GM18907 (cell line): ENCODE results near the gene ZNF180.
"Not testable (repeated sequence)": the region's sequence is repeated elsewhere in the genome, so short reads cannot be mapped to it uniquely, and the experiment has no call there.

Source experiments
- ATAC-seq: cut with Tn5 transposase; IDR thresholded peaks from one replicate; pipeline ENCODE4 v1.9.1; 2021; ENCODE audit warnings: mild to moderate bottlenecking, moderate library complexity; ENCODE audit not compliant: unreplicated experiment

The ZNF180 gene

DNA sequence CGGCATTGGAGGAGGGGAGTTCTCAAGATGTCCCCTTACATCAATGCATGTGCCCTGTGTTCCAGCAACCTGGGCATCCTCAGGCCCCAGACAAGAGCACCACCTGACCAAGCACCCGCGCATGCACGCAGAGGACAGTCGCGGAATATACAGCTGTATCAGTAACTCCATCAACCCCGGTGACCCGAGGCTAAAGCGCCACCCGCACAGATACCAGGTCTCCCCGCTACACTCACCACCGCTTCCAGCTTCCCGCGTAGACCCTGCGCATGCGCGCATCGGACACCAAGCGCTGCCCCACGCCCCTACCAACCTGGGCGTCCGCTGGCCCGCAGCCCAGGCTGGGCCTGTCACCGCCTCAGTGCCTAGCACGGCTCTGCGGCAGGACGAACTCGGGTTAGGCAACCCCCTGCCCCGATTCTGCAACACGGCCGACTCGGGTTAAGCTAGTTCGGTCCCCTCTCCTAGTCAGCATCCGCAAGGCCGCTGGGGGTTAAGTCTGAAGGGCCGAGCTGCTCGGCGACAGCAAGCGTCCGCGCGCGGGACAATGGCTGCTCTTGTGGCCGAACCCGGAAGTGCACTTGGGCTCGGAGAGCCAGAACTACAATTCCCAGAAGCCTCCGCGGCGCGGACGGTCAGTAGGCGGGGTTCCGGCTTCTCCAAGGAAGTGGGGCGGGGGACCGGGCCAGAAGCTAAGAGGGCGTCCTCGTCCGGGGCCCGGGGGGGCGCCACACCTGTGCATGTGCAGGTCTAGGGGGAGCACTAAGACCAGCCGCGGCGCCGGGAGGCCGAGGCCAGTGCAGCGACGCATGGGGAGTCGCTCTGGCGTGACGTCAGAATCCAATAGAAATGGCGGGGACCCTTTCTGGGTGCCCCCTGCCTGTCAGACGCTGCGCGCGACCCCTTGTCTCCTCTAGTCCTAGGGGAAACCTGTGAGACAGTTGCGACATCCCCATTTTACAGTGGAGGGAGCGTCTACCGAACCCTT is at the start of gene ZNF180:
TSS of gene ZNF180 (minus strand) at position 561 of the 988 bp plus-strand sequence. CDS start 3,188 bp downstream, outside the sequence.
- ATAC-seq = peak; percentile 92

- ATAC-seq = no peak
Measured at GRCh38 chr19:44549507-44549906, 49.2 kb upstream of the ZNF180 start.

- ATAC-seq = no peak
Measured at GRCh38 chr19:44548736-44549135, 48.4 kb upstream of the ZNF180 start.

DNA sequence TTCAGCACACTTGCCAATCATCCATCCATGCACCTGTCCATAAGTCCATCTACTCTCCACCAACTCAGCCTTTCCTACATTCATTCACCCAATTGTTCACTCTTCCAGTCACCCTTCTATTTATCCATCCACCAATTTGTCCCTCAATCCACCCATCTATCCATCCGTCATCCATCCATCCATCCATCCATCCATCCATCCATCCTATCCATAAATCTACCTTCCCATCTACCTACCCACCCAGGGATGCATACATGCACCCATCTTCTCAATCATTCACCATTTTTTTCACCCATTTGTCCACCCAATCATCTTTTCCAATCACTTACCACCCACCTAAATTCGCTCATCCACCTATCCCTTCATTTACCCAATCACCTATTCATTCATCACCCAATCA is 43.7 kb upstream of the ZNF180 start:
- ATAC-seq = no peak

DNA sequence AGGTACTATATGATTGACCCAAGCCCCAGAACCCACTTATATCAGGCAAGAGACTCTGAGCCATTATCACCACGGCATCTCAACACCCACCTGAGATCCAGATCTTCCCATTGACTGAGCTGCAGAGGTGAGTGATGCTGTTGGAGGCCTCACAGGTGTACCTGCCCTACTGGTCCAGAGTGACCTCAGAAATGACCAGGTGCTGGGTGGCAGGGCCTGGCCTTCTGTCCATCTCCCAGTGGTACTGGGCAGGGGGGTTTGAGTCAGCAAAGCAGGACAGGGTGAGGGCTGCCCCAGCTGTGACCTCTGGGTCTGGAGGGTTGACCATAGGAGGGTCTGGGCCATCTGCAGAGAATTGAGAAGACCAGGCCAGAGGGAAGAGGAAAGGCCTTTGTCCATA is 42.3 kb upstream of the ZNF180 start:
- no peak for ATAC-seq

DNA sequence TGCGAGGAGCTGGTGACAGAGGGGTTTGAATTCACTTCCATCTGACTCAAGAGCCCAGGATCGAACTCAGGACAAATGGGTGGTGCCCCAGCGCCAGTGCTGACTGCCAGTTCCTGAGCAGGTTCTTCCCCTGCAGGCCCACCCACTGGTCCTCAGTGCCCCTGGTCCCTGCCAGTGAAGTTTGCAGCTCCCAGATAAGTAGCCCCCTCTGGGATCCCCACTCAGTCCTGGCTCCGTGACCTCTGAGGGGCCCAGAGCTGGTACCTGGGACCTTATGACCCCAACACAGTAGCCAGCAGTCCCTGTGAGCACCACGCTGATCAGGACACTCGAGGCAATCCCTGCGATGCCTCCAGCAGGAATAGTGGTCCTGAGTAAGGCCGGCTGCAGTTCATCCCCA is 40.4 kb upstream of the ZNF180 start:
- ATAC-seq = no peak

DNA sequence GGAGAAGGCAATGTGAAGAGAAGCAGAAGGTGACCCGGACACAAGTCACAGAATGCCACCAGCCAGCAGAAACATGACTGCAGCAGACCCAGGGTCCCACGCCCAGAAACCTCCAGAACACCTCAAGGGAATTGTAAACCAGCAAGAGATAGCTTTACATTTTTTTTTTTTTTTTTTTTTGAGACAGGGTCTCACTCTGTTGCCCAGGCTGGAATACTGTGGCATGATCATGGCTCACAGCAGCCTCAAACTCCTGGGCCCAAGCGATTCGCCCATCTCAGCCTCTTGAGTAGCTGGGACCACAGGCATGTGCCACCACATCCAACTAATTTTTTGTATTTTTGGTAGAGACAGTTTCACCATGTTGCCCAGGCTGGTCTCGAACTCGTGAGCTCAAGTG is 39.7 kb upstream of the ZNF180 start:
- no peak for ATAC-seq

DNA sequence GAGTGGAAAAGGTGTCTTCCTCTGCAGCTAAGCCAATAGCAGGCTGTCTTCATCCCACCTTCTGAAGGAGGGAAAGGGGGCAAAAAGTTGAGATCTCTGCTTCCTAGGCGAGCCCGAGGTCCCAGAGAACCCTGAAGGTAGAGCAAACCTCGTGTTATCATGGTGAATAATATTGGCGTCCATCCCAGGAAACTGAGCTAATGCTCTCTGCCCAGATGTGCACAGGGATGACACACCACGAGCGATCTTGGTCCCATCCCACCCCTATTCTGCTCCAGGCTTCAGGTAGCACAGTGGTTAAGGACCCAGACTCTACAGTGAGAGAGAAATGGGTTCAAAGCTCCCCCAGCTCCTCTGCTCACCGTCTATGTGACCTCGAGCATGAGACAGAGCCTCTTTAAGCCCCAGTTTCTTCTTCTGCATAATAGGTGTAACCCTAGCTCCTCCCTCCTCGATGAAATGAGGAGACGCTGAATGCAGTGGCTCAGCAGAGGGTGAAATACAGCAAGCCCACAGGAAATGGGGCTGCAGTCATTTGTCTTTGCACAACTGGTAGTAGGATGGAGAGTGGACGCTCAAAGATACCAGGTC is 39.0 kb upstream of the ZNF180 start:
- ATAC-seq = no peak

DNA sequence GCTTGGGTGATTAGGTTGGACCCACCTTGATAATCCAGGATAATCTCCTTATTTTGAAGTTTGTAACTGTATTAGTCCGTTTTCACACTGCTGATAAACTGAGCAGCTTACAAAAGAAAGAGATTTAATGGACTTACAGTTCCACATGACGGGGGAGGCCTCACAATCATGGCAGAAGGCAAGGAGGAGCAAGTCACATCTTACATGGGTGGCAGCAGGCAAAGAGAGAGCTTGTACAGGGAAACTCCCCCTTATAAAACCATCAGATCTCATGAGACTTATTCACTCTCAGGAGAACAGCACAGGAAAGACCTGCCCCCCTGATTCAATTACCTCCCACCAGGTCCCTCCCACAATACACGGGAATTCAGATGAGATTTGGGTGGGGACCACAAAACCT is 35.0 kb upstream of the ZNF180 start:
- not testable (repeated sequence) for ATAC-seq

GRCh38 chr19:44532819-44533218 is 32.5 kb upstream of the ZNF180 start:
- ATAC-seq = no peak

DNA sequence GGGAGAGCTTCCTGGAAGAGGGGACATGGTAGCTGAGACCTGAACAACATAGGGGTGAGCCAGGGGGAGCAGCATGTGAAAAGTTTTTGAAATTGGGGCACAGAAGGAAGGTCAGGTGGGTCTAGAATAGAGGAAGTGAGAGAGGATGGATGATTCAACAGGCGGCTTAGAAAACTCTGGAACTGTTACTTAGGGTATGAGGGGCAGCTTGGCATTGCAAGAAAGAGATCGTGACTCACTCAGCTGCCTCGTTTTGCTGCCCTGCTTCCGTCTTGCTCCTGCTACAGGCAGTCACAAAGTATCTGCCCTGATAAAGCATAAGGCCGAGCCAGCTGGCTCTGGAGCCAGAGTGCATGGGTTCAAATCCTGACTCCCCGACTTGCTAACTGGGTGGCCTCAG is 30.5 kb upstream of the ZNF180 start:
- no peak for ATAC-seq

GRCh38 chr19:44529536-44529935 is 29.2 kb upstream of the ZNF180 start, which contains the start of gene CEACAM20:
TSS of gene CEACAM20 (minus strand) at chr19:44529675. CDS start at chr19:44529509, 166 bp downstream.
- no peak for ATAC-seq

- ATAC-seq = no peak
Measured at GRCh38 chr19:44527554-44527953, 27.2 kb upstream of the ZNF180 start.

GRCh38 chr19:44525721-44526430 is 25.6 kb upstream of the ZNF180 start:
- no peak for ATAC-seq

DNA sequence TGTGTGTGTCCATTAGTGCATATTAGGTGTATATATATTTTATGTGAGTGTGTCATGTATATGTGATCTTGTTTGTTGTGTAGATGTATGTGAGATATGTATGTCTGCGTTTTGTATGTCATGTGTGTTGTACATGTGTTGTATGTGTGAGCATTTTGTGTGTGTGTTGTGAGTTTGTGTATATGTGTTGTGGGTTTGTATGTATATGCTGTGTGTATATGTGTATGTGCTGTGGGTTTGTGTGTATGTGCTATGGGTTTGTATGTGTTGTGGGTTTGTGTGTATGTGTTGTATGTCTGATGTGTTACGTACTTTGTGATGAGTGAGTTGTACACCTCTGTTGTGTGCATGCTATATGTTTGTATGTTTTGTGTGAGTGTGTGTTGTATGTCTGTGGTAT is 21.0 kb upstream of the ZNF180 start:
- no peak for ATAC-seq

- ATAC-seq = no peak
Measured at GRCh38 chr19:44517146-44517545, 16.8 kb upstream of the ZNF180 start.

DNA sequence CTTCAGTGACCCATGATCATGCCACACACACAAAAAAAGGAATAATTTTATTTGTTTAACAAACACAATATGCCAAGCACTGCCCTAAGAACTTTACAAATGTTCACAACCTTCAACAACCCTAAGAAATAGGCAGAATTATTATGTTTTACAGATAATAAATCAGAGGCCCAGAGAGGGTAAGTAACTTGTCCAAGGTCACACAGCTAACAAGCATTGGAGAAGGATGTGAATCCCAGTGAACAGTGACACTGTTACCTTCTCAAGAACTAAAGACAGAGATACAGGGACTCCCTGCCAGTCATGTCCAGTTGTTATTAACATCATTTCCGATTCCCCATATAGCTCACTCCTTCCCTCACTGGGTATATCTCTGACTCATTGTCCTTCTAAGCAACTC is 15.6 kb upstream of the ZNF180 start:
- ATAC-seq = no peak

DNA sequence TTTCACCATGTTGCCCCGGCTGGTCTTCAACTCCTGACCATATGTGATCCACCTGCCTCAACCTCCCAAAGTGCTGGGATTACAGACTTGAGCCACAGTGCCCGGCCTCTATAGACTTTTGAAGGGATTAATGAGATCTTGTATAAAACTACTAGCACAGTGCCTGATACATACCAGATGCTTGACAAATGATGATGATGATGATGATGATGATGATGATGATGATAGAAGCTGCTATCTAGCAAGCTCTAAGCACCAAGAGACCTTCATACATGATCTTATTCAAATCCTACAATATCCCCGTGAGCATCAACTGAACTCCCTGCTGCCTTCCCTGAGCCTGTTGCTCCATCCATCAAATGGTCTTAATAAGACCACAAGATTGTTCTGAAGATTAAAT is 14.7 kb upstream of the ZNF180 start:
- no peak for ATAC-seq

DNA sequence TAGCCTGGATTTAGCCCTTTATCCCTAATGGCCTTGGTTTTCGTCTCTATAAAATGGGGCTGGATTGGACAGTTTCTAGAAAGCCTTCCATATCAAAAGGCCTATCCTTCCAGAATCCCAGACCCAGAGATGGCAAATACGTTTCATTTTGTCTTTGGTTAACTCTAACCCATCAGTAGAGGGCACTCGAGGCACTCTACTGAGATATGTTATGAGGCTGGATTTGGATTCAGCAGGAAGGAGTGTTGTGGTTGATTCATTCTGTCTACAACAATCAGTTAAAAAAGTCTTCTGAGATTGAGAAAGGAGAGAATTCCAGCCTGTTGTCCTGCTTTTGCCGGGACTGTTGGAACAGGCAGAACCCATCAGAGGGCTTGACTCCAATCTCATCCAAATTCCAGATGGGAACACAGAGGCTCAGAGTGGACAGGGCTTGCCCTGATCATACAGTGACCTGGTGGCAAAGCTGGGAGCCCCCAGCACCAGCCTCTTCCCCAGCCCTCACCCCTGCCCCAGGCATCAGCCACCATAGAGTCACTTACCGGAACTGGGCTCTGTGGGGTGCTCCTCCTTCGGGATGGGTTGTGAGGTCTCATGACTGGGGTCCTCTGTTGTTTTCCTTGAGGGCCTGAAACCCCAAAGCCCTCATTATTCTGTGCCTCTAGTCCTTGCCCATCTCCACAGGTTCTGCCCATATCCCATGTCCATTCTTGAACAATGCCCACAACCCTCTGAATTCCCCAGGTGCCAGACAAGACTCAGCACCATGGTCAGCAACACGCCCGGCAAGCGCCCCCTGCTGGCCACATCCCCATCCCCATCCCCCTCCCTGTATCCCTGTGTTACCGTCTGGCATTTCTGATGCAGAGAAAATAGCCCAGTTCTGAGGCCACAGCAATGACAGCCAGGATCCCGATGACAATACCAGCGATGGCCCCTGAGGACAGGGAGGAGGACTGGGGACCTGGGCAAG is 12.3 kb upstream of the ZNF180 start:
- no peak for ATAC-seq

DNA sequence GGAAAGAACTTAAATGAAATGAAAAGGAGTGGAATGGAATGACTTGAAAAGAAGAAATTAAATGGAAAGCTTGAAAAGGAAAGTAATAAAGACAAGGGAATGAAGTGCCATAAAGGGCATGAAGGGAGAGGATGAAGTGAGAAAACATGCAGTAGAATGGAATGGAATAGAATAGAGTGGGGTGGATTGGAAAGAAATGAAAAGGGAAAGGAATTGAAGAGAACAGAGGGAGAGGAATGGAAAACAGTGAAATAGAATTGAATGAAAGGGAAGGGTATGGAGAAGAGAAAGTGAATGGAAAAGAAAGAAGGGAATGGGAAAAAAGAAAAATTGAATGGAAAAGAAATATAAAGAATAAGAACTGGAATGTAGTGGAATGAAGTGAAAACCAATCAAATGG is 9.2 kb upstream of the ZNF180 start:
- no peak for ATAC-seq
